ENCODE data around the gene BAHCC1. TPM values are rescaled to one million over a fixed set of nuclear protein-coding genes. Genes with fewer than 3 reads are reported as not detected.
A peak's percentile ranks its signal among the peaks of the same experiment; 100 is the strongest.

Gene BAHCC1
- total and polyA plus RNA-seq, 9 of the 15 experiments (the other 6 are each of a cell fraction or from before 2014, with no cell fraction given) = 0.14 to 26.9 (median 5.0) TPM

- TF ChIP-seq ZNF586 (CRISPR knock-in tag; conservative IDR thresholded peaks at IDR 0.05) (no peak), LEF1 (IDR thresholded peaks at IDR 0.05) (no peak), ZNF766 (CRISPR knock-in tag; conservative IDR thresholded peaks at IDR 0.05) (no peak), CBX5 (IDR thresholded peaks at IDR 0.05; ENCODE audit: borderline replicate concordance, low read depth) (no peak), KLF6 (CRISPR knock-in tag; IDR thresholded peaks at IDR 0.05; ENCODE audit: borderline replicate concordance) (no peak), GTF2B (IDR thresholded peaks at IDR 0.05; ENCODE audit: extremely low read depth, insufficient read length) (no peak), CLOCK (CRISPR knock-in tag; IDR thresholded peaks at IDR 0.05; ENCODE audit: borderline replicate concordance) (no peak), POLR2A (conservative IDR thresholded peaks at IDR 0.05) (peak; percentile 10), MITF (IDR thresholded peaks at IDR 0.05) (no peak), ZEB2 (IDR thresholded peaks at IDR 0.05) (no peak), ZNF780A (CRISPR knock-in tag; IDR thresholded peaks at IDR 0.05) (no peak), PREB (CRISPR knock-in tag; IDR thresholded peaks at IDR 0.05) (no peak), ZFP91 (CRISPR knock-in tag; IDR thresholded peaks at IDR 0.05) (no peak)
- TF ChIP-seq, protein P1, sequence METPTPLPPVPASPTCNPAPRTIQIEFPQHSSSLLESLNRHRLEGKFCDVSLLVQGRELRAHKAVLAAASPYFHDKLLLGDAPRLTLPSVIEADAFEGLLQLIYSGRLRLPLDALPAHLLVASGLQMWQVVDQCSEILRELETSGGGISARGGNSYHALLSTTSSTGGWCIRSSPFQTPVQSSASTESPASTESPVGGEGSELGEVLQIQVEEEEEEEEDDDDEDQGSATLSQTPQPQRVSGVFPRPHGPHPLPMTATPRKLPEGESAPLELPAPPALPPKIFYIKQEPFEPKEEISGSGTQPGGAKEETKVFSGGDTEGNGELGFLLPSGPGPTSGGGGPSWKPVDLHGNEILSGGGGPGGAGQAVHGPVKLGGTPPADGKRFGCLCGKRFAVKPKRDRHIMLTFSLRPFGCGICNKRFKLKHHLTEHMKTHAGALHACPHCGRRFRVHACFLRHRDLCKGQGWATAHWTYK (CRISPR knock-in tag; IDR thresholded peaks at IDR 0.05) = no peak
- TF ChIP-seq, protein P2, sequence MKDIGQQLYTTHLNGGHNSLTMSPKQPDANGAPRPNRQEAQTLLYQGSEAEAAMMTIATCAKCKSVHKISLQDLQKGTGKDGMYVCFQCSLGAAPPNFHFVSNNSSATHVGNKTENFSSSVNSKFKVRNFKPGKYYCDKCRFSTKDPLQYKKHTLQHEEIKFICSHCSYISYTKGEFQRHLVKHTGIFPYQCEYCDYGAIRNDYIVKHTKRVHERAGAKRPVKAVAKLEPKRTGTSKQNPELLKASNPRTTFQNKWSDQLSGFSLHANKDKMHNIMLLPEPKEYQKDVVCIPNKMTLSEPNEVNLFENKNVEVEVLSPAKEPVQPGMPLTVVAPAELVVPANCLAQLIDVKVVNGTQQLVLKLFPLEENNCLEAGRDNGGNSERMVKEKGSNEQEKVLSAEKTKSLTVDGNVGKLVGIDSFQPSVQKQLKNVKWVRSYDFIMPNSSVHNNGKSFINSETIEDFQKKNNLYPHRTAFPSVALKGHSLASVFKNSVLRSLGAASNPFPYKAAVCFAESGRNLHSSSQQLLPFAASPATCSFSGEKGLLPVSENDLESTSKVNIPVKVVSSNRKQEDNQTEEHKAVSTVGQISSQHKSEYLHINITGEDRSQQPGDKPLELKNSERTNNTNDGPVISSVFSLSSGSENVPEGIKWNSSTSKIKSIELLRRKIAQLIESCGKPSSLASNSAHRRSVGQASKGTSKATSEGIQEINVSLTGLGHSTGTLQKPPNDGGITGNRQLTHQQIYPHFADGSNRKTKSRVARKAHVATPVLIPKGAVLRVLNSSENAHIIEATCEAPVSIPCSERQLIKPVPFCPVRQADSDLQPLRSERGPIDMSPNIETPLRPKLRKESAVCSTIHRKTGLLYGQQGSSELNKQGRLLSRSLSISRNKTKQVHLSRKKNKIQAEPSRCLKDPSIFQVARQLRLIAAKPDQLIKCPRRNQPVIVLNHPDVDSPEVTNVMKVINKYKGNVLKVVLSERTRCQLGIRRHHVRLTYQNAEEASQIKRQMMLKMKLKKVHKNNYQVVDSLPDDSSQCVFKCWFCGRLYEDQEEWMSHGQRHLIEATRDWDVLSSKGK (CRISPR knock-in tag; IDR thresholded peaks at IDR 0.05) = no peak
Observed at GRCh38 chr17:81510785-81511553, 115.7 kb downstream of the BAHCC1 start (continued).
